SH-SY5Y (cell line): ENCODE results near the gene IGSF8.

Experiments used
- GATA2 ChIP-seq: IDR thresholded peaks from 2 replicates; pipeline ENCODE4 v1.6.1; 2011; ENCODE audit warnings: mild to moderate bottlenecking, low read depth, low read length
- GATA3 ChIP-seq: IDR thresholded peaks from 2 replicates; pipeline ENCODE4 v1.6.1; 2011; ENCODE audit warnings: low read depth, mild to moderate bottlenecking, low read length, moderate library complexity

Gene IGSF8, protein sequence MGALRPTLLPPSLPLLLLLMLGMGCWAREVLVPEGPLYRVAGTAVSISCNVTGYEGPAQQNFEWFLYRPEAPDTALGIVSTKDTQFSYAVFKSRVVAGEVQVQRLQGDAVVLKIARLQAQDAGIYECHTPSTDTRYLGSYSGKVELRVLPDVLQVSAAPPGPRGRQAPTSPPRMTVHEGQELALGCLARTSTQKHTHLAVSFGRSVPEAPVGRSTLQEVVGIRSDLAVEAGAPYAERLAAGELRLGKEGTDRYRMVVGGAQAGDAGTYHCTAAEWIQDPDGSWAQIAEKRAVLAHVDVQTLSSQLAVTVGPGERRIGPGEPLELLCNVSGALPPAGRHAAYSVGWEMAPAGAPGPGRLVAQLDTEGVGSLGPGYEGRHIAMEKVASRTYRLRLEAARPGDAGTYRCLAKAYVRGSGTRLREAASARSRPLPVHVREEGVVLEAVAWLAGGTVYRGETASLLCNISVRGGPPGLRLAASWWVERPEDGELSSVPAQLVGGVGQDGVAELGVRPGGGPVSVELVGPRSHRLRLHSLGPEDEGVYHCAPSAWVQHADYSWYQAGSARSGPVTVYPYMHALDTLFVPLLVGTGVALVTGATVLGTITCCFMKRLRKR

DNA sequence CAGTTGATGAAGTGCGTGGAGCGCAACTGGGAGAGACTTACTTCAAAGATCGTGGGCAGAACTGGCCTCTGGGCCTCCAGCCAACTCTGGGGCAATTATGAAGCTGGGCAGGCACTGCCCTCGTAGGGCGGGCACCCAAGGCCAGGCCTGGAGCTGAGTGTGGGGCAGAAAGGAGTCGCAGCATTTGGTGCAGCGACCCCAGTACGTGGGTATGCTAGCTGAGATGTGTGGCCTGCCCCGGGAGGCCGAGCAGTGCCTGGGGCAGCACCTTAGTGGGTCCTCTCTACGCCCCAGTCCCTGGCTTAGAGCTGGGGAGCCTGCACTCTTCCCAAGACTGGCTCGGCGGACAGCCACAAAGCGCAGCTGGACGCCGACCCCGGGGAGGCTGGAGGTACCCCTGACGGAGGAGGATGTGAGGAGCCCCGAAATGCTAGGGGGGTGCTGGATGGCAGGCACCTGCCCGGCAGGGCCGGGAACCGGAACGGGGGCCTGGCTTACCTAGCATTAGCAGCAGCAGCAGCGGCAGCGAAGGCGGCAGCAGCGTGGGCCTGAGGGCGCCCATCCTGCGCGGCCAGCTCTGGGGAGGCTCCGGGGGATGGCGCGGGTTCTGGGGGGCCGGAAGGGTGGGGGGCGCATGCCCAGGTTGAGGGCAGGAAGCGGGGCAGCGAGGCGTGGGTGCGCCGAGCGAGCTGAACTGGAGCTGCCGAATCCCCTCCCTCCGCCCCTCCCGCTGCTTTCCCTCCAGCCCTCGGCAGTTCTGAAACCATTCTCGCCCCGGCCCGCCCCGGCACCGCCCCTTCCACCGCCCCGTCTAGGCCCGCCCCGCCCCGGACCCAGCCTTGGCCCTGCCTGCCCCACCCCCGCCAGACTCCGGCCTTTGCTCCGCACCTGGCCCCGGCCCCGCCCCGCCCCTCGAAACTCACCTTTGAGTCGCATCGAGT, at the start of gene IGSF8:
Gene IGSF8 (minus strand): TSS at position 709 of the 941 bp plus-strand sequence. CDS start 147 bp downstream, at position 562.
- TF ChIP-seq GATA3: no peak
- no peak for TF ChIP-seq GATA2

DNA sequence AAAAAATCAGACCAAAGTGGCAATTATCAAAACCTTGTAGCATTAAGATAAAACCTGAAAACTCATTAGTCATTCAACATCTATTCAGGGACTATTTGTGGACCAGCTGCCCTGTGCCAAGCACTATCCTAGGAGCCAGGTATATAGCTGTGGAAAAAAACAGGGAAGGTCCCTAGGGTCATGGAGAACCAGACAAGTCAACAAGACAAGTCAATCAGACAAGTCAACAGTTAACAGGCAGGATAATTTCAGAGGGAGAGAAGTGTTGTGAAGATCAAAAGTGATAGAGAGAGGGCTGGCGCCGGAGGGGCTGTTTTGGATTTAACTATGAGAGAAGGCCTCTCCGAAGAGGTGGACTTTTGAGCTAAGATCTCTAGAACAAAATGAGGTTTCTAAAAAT, 49.7 kb upstream of the IGSF8 start:
- TF ChIP-seq GATA2: no peak
- TF ChIP-seq GATA3: no peak

DNA sequence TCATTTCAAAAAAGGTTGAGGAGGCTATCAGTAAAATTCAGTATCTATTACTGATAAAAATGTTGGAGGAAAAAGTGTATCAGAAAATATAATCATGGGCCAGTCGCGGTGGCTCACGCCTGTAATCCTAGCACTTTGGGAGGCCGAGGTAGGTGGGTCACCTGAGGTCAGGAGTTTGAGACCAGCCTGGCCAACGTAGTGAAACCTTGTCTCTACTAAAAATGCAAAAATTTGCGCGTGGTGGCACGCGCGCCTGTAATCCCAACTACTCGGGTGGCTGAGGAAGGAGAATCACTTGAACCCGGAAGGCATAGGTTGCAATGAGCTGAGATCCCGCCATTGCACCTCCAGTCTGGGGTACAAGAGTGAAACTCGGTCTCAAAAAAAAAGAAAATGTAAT, 47.7 kb upstream of the IGSF8 start:
- TF ChIP-seq GATA2 (no peak), GATA3 (no peak)

DNA sequence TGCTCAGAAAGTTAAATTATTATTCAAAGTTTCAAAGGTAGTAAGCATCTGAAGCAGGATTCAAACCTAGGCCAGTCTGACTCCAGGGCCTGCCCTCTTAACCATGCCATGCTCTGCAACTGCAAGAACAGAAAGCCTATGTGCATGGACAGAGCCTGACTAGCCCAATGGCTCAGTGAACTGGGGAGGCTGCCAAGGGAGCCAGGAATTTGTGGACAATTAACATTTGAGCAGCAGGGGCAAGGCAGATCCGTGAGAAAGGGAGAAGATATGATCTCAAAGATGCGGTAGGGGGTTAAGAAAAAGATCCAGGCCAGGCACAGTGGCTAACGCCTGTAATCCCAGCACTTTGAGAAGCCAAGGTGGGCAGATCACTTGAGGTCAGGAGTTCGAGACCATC, 46.5 kb upstream of the IGSF8 start:
- no peak for TF ChIP-seq GATA3
- no peak for TF ChIP-seq GATA2

GRCh38 chr1:160143695-160144094, 45.3 kb upstream of the IGSF8 start:
- no peak for TF ChIP-seq GATA3
- TF ChIP-seq GATA2: no peak

DNA sequence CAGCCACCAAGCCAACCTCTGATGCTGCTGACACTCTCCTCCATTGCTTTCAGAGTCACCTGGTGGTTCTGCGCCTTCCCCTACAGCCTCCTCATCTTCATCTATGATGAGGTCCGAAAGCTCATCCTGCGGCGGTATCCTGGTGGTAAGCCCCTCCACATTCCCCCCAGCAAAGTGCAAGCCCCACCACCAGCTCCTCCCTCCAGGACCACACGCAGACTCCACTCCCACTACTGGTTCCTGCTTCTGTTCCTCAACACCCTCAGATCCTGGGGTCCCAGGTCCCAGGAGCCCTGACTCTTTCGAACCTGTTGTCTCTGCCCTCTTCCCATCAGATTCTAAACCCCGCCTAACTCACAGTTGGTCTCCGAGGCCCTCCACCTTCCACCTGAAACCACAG, 41.4 kb upstream of the IGSF8 start:
- TF ChIP-seq GATA2: no peak
- TF ChIP-seq GATA3: no peak

- TF ChIP-seq GATA2: no peak
- no peak for TF ChIP-seq GATA3
Measured at GRCh38 chr1:160137216-160137862, 38.9 kb upstream of the IGSF8 start.

- TF ChIP-seq GATA2 (no peak), GATA3 (no peak)
Measured at GRCh38 chr1:160136926-160137200, 38.4 kb upstream of the IGSF8 start.

GRCh38 chr1:160136121-160136925, 37.9 kb upstream of the IGSF8 start:
- TF ChIP-seq GATA2 (no peak), GATA3 (no peak)

DNA sequence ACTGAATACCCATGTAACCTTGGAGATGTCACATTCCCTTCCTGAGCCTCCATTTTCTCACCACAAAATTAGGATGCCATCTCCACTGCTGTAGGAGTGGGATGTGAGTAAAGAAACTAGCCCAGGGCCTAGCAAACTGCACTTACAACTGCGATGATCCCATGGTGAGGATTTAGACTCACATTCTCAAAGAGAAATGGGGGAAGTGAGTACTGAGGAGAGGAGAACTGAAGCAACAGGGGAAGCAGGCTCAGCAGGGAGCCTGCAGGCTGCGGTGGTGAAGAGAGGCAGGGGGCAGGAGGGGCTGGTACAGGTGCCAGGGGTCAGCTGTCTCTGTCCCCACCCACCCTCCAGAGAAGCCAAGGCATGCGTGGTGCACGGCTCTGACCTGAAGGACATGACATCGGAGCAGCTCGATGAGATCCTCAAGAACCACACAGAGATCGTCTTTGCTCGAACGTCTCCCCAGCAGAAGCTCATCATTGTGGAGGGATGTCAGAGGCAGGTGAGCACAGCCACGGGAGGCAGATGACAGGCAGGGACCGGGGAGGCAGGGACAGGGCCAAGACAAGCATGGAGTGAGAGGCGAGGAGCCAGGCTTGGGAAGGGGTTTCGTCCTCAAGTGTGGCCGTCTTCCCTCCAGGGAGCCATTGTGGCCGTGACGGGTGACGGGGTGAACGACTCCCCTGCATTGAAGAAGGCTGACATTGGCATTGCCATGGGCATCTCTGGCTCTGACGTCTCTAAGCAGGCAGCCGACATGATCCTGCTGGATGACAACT, 36.6 kb upstream of the IGSF8 start:
- TF ChIP-seq GATA2 (no peak), GATA3 (no peak)

DNA sequence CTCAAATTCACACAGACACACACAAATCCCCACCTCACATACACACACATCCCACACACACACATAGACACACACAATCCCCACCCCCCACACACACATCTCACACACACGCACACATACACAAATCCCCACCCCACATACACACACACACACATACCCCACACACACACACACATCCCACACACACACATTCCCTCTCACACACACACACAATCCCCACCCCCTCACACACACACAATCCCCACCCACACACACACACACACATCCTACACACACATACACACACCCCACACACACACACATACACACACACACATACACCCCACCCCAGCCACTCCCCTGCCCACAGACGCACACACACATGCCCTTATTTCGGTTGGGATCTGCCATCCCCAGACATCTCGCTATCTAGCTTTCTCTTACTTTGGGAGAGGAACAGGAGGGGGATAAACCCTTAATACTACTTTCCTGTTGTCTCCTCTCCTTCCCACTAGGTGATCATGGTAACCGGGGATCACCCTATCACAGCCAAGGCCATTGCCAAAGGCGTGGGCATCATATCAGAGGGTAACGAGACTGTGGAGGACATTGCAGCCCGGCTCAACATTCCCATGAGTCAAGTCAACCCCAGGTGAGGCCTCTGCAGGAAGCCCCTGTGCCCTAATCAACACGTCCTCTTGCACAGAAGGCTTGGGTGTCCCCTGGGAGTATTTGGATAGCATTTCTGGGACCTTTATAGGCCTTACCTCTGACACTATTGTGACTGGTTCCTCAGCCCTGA, 35.8 kb upstream of the IGSF8 start:
- TF ChIP-seq GATA3 (no peak), GATA2 (no peak)
